ENCODE data around the gene TRAF2. TPM values are rescaled to one million over a fixed set of nuclear protein-coding genes. Genes with fewer than 3 reads are reported as not detected.

TRAF2 gene
- total and polyA plus RNA-seq, 2 of the 8 experiments (the other 6 are each of a cell fraction or from before 2014, with no cell fraction given), result 26.9 to 50.2 TPM

DNA sequence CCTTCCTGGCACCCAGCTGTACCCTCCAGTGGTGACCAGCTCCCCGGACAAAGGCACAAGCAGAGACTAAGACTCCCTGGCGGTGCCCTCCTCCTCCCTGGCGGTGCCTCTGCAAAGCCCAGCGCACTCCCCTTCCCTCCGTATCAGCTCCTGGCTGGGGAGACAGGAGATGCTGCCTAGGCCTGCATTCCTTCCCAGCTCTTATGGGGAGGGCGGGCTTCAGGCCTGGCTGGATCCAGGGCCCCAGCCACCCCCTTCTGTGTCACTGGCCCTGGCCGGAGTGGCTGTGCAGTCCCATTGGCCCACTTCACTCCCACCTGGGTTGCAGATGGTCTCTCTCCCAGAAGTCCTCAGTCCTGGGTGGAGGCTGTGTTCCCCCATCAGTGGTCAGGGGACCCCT, 72.2 kb downstream of the TRAF2 start:
- no peak overlapping the region for H3K56ac ChIP-seq (replicated peaks; ENCODE audit: insufficient read length, low read depth, low read length)
- H3K79me1 ChIP-seq (ENCODE audit: low read depth, low read length), result no peaks in the 10 kb centered on the region; the same call in 1 of the 2 replicates
- no peaks in the 10 kb centered on the region for H3K79me2 ChIP-seq (ENCODE audit: control insufficient read depth in 1 of 2, insufficient read depth in 2 of 2, low read length in 2 of 2)
- no peak overlapping the region for H4K91ac ChIP-seq (replicated peaks; ENCODE audit: insufficient read length, low read length)
- DNase-seq (ENCODE audit: low read depth in 1 of 2, low spot score in 2 of 2), result no peak
- peaks cover 0 to 2% (median 0%) of the 10 kb centered on the region in 4 experiments; a peak in 2 of 7 replicates for H3K4me1 ChIP-seq (replicated peaks in 1 of 4; ENCODE audit: control insufficient read depth in 3 of 4, insufficient read depth in 4 of 4, low read length in 3 of 4)
- H2AK5ac ChIP-seq (ENCODE audit: low read depth, low read length), result no peak overlapping the region
- no peaks in the 10 kb centered on the region for H3K27me3 ChIP-seq (replicated peaks in 1 of 4; ENCODE audit: control insufficient read depth in 3 of 4, extremely low read depth in 1 of 4, insufficient read depth in 3 of 4, low read length in 3 of 4)
- H3K27ac ChIP-seq (ENCODE audit: low read depth, low read length), result no peak overlapping the region
- H4K20me1 ChIP-seq (replicated peaks in 1 of 2; ENCODE audit: control insufficient read depth in 1 of 2, insufficient read depth in 2 of 2, low read length in 2 of 2), result peaks cover 0 to 6% of the 10 kb centered on the region in 2 experiments
- CTCF ChIA-PET (ENCODE audit: partially characterized antibody), result interaction anchor here (1.5 to 5.6 kb wide), 3 partner anchors 10 to 70 kb away, joined by 4 to 32 read pairs (median 31); partner anchors contain the start of gene PTGDS
- H3K23me2 ChIP-seq (ENCODE audit: low read depth, low read length), result peaks cover 12% of the 10 kb centered on the region; the same call in 1 of the 2 replicates
- no peak overlapping the region for H3K9ac ChIP-seq (replicated peaks in 1 of 4; ENCODE audit: extremely low read depth in 1 of 4, low read depth in 3 of 4, low read length in 3 of 4)
- H2BK120ac ChIP-seq (replicated peaks; ENCODE audit: low read depth, low read length), result no peak overlapping the region
- 87% methylated on average over 6 of the region's 7 CpGs; no CpG with 5 or more reads in 1 of the 2 experiments for WGBS, 2 experiments (ENCODE audit: extremely low coverage in 1 of 2, insufficient coverage in 1 of 2, insufficient read length in 1 of 2, insufficient replicate concordance in 2 of 2, low coverage in 1 of 2, low lambda C conversion rate in 2 of 2, missing lambda C conversion rate in 1 of 2)
- H2BK12ac ChIP-seq (ENCODE audit: low read depth, low read length), result no peak overlapping the region
- H3K4me3 ChIP-seq (ENCODE audit: extremely low read depth in 1 of 4, insufficient read depth in 2 of 4, low read depth in 3 of 4, low read length in 4 of 4), result no peak overlapping the region
- no peak overlapping the region for H3K4me2 ChIP-seq (ENCODE audit: insufficient read depth in 1 of 2, low read depth in 2 of 2, low read length in 2 of 2)
- no peak overlapping the region for H2BK20ac ChIP-seq (ENCODE audit: low read length)
- H2BK15ac ChIP-seq (ENCODE audit: low read length), result no peak overlapping the region
- H3K4ac ChIP-seq (replicated peaks; ENCODE audit: insufficient read length, low read depth, low read length), result no peak overlapping the region
- POLR2A ChIA-PET (ENCODE audit: partially characterized antibody), result interaction anchor here (0.6 to 1.2 kb wide), 2 partner anchors 7 to 196 kb away, joined by 3 read pairs; no protein-coding TSS in a partner anchor
- H3K36me3 ChIP-seq (ENCODE audit: control insufficient read depth in 2 of 4, insufficient read depth in 4 of 4, low read length in 3 of 4), result no peaks in the 10 kb centered on the region
- H3K14ac ChIP-seq (ENCODE audit: insufficient read length), result no peak overlapping the region
- H4K5ac ChIP-seq (ENCODE audit: insufficient read length, low read depth, low read length), result no peak overlapping the region
- no peak overlapping the region for H3K18ac ChIP-seq (ENCODE audit: extremely low read depth, low read length)
- no peak overlapping the region for H2BK5ac ChIP-seq (ENCODE audit: low read depth, low read length)
- H2AFZ ChIP-seq (ENCODE audit: low read length), result no peak overlapping the region
- no peak overlapping the region for H4K8ac ChIP-seq (ENCODE audit: extremely low read depth, insufficient read depth, low read length)
- H3K9me3 ChIP-seq (ENCODE audit: insufficient read depth in 2 of 2, low read depth in 1 of 2, low read length in 1 of 2), result no peaks in the 10 kb centered on the region
- no peak for FAIRE-seq
- no peak overlapping the region for H3K23ac ChIP-seq (ENCODE audit: insufficient read length)
- TF ChIP-seq RBBP5 (IDR thresholded peaks at IDR 0.05; ENCODE audit: borderline replicate concordance, low read depth, low read length) (no peak), POLR2AphosphoS5 (IDR thresholded peaks at IDR 0.05; ENCODE audit: low read depth, low read length) (no peak), CTBP2 (IDR thresholded peaks at IDR 0.05; ENCODE audit: borderline replicate concordance, insufficient read depth, insufficient read length, low read length) (no peak), YY1 (IDR thresholded peaks at IDR 0.05; ENCODE audit: low read depth, low read length) (no peak), JUND (IDR thresholded peaks at IDR 0.05; ENCODE audit: low read length) (no peak), KDM5A (IDR thresholded peaks at IDR 0.05; ENCODE audit: low read length) (no peak), CREB1 (IDR thresholded peaks at IDR 0.05) (no peak), GTF2F1 (IDR thresholded peaks at IDR 0.05; ENCODE audit: borderline replicate concordance, low read depth, low read length) (no peak), SP4 (IDR thresholded peaks at IDR 0.05; ENCODE audit: low read length) (no peak), MAFK (IDR thresholded peaks at IDR 0.05; ENCODE audit: low read depth, low read length) (no peak)
- TF ChIP-seq, protein P1, sequence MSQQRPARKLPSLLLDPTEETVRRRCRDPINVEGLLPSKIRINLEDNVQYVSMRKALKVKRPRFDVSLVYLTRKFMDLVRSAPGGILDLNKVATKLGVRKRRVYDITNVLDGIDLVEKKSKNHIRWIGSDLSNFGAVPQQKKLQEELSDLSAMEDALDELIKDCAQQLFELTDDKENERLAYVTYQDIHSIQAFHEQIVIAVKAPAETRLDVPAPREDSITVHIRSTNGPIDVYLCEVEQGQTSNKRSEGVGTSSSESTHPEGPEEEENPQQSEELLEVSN (IDR thresholded peaks at IDR 0.05), result no peak
- TF ChIP-seq, protein P2, sequence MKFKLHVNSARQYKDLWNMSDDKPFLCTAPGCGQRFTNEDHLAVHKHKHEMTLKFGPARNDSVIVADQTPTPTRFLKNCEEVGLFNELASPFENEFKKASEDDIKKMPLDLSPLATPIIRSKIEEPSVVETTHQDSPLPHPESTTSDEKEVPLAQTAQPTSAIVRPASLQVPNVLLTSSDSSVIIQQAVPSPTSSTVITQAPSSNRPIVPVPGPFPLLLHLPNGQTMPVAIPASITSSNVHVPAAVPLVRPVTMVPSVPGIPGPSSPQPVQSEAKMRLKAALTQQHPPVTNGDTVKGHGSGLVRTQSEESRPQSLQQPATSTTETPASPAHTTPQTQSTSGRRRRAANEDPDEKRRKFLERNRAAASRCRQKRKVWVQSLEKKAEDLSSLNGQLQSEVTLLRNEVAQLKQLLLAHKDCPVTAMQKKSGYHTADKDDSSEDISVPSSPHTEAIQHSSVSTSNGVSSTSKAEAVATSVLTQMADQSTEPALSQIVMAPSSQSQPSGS (IDR thresholded peaks at IDR 0.05; ENCODE audit: low read length), result no peak

Measured in H1 (cell line).